KMS-11 (cell line): ENCODE data around the gene ABHD2.

Experiments used
- H2AFZ ChIP-seq: fragments of 200-600 bp; sonication (generic); 2 replicates; pipeline ENCODE4 v1.6.1; 2016; ENCODE audit warnings: antibody characterized with exemption, mixed run types, low read depth
- H3K27ac ChIP-seq: fragments of 200-600 bp; sonication (generic); 2 replicates; pipeline ENCODE4 v1.6.1; 2016; ENCODE audit warnings: mild to moderate bottlenecking, mixed run types
- H3K27me3 ChIP-seq: fragments of 200-600 bp; sonication (generic); 2 replicates; pipeline ENCODE4 v1.6.1; 2017; ENCODE audit warnings: mild to moderate bottlenecking, low read depth, mixed run types, moderate library complexity; ENCODE audit not compliant: insufficient read depth
- H3K36me3 ChIP-seq: fragments of 200-600 bp; sonication (generic); 2 replicates; pipeline ENCODE4 v1.6.1; 2017; ENCODE audit warnings: mild to moderate bottlenecking, mixed run types; ENCODE audit not compliant: insufficient read depth
- H3K4me1 ChIP-seq: fragments of 200-600 bp; sonication (generic); 2 replicates; pipeline ENCODE4 v1.6.1; 2016; ENCODE audit warnings: mild to moderate bottlenecking, low read depth, mixed run types; ENCODE audit not compliant: poor library complexity, severe bottlenecking
- H3K4me2 ChIP-seq: fragments of 200-600 bp; sonication (generic); 2 replicates; pipeline ENCODE4 v1.7.0; 2016; ENCODE audit warnings: mild to moderate bottlenecking, mixed run types
- H3K4me3 ChIP-seq: fragments of 200-600 bp; sonication (generic); IDR thresholded peaks from 2 replicates; pipeline ENCODE4 v1.6.1; 2017; ENCODE audit warnings: low read depth, low read length, mixed read lengths; ENCODE audit not compliant: insufficient read depth
- H3K79me2 ChIP-seq: fragments of 200-600 bp; sonication (generic); 2 replicates; pipeline ENCODE4 v1.6.1; 2016; ENCODE audit warnings: low read depth, mixed run types; ENCODE audit not compliant: insufficient read depth
- H3K9ac ChIP-seq: fragments of 200-600 bp; sonication (generic); 2 replicates; pipeline ENCODE4 v1.6.1; 2016; ENCODE audit warnings: mild to moderate bottlenecking, mixed run types
- H4K20me1 ChIP-seq: fragments of 200-600 bp; sonication (generic); 2 replicates; pipeline ENCODE4 v1.6.1; 2016; ENCODE audit warnings: mild to moderate bottlenecking, mixed run types; ENCODE audit not compliant: insufficient read depth
- TF ChIP-seq, protein P1 (sequence below): fragments of 200-600 bp; sonication (generic); conservative IDR thresholded peaks from 2 replicates; pipeline ENCODE4 v1.6.1; 2017; ENCODE audit warnings: low read depth, mild to moderate bottlenecking, antibody characterized with exemption, low read length, moderate library complexity, mixed read lengths

The ABHD2 gene

GRCh38 chr15:89225588-89225987, 137.3 kb downstream of the ABHD2 start:
- Histone ChIP-seq H2AFZ (no peak overlapping the region), H3K4me1 (no peaks in the 10 kb centered on the region), H3K79me2 (no peaks in the 10 kb centered on the region), H3K4me2 (no peak overlapping the region), H3K36me3 (no peaks in the 10 kb centered on the region), H3K27ac (no peak overlapping the region), H3K9ac (no peak overlapping the region), H3K27me3 (no peaks in the 10 kb centered on the region), H4K20me1 (no peaks in the 10 kb centered on the region), H3K4me3 (no peak overlapping the region)
- TF ChIP-seq, protein P1, sequence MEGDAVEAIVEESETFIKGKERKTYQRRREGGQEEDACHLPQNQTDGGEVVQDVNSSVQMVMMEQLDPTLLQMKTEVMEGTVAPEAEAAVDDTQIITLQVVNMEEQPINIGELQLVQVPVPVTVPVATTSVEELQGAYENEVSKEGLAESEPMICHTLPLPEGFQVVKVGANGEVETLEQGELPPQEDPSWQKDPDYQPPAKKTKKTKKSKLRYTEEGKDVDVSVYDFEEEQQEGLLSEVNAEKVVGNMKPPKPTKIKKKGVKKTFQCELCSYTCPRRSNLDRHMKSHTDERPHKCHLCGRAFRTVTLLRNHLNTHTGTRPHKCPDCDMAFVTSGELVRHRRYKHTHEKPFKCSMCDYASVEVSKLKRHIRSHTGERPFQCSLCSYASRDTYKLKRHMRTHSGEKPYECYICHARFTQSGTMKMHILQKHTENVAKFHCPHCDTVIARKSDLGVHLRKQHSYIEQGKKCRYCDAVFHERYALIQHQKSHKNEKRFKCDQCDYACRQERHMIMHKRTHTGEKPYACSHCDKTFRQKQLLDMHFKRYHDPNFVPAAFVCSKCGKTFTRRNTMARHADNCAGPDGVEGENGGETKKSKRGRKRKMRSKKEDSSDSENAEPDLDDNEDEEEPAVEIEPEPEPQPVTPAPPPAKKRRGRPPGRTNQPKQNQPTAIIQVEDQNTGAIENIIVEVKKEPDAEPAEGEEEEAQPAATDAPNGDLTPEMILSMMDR, result no peak

DNA sequence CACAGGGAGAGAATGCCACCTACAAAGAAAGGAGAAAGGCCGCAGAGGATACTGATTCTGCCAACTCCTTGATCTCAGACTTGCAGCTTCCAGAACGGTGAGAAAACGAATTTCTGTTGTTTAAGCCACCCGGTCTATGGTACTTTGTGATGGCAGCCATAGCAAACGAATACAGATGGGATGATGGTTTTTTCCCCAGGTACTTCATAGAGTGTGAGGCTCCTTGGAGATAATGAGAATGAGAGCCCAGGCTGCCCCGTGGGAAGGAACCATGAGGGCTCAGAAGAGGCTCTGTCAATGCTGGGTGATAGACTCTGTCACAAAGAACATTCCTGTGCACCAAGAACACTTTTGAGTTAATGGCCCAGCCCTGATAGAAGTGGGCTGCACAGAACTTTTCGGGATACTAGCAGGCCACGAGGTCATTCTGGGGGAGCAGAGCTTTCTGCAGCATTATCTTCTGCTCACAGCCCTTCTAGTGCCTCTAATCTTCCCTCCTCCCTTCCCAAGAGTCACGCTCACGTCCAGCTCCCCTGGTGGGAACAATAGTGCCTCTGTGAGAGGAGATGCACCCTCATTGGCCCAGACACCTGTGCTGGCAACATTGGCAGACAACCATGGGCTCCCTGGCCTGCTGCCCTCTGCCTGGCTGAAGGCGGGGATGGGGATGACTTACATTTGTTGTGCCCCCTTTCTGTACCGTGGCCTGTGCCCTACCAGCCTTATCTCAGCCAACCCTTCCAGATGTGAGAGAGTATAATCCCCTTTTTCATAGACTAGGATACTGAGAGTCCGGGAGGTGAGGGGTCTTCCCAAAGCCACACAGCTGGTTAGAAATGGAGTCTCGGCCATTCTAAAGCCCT, 138.3 kb downstream of the ABHD2 start:
- H3K36me3 ChIP-seq, result no peaks in the 10 kb centered on the region
- H2AFZ ChIP-seq, result no peak overlapping the region
- H3K27me3 ChIP-seq, result no peaks in the 10 kb centered on the region
- H3K27ac ChIP-seq, result no peak overlapping the region
- H3K4me2 ChIP-seq, result no peak overlapping the region
- H3K4me1 ChIP-seq, result no peaks in the 10 kb centered on the region
- H3K79me2 ChIP-seq, result no peaks in the 10 kb centered on the region
- TF ChIP-seq, protein P1, result no peak
- no peaks in the 10 kb centered on the region for H4K20me1 ChIP-seq
- H3K4me3 ChIP-seq, result no peak overlapping the region
- no peak overlapping the region for H3K9ac ChIP-seq

GRCh38 chr15:89227425-89227824, 139.2 kb downstream of the ABHD2 start:
- Histone ChIP-seq H2AFZ (no peak overlapping the region), H3K4me3 (no peak overlapping the region), H3K4me2 (no peak overlapping the region), H3K4me1 (no peaks in the 10 kb centered on the region), H3K79me2 (no peaks in the 10 kb centered on the region), H3K36me3 (no peaks in the 10 kb centered on the region), H3K27me3 (no peaks in the 10 kb centered on the region), H3K9ac (no peak overlapping the region), H4K20me1 (no peaks in the 10 kb centered on the region), H3K27ac (no peak overlapping the region)
- TF ChIP-seq, protein P1, result no peak

- no peaks in the 10 kb centered on the region for H4K20me1 ChIP-seq
- no peak overlapping the region for H3K9ac ChIP-seq
- no peaks in the 10 kb centered on the region for H3K27me3 ChIP-seq
- no peaks in the 10 kb centered on the region for H3K79me2 ChIP-seq
- no peaks in the 10 kb centered on the region for H3K4me1 ChIP-seq
- TF ChIP-seq, protein P1, result no peak
- no peaks in the 10 kb centered on the region for H3K36me3 ChIP-seq
- H2AFZ ChIP-seq, result no peak overlapping the region
- H3K4me3 ChIP-seq, result no peak overlapping the region
- no peak overlapping the region for H3K27ac ChIP-seq
- H3K4me2 ChIP-seq, result no peak overlapping the region
Observed at GRCh38 chr15:89230277-89230676, 142.0 kb downstream of the ABHD2 start.
